ENCODE results near the gene UBTFL1.
"Not testable (repeated sequence)": the region's sequence is repeated elsewhere in the genome, so short reads cannot be mapped to it uniquely, and the experiment has no call there.

DNA sequence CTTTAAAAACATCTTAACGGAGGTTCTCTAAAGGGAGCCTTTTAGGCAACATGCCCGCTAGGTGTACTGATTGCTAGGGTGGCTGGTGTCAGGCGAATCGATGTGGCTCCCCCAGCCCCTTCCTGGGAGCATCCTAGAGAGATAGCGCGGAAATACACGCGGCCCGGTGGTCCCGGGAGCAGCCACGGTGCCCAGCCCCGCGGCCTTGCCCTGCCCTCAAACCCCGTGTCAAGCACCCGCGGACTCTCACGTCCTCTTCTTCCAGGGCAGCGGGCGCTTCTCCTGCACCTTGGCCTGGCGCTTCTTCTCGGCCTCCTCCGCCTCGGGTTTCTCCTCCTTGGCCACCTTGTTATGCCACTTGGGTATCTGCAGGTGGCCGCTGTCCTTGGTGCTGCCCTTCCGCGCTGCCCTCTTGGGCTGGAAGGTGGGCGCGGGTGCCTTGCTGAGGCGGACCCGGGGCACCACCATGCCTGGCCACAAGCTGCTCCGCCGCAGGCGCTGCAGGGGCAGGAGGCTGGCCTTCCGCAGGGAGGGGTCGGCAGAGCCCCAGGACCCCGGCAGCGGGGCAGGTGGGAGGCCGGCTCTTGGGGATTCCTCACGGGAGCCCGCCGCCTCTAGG is 34.0 kb upstream of the UBTFL1 start:
- TF ChIP-seq, protein P1, sequence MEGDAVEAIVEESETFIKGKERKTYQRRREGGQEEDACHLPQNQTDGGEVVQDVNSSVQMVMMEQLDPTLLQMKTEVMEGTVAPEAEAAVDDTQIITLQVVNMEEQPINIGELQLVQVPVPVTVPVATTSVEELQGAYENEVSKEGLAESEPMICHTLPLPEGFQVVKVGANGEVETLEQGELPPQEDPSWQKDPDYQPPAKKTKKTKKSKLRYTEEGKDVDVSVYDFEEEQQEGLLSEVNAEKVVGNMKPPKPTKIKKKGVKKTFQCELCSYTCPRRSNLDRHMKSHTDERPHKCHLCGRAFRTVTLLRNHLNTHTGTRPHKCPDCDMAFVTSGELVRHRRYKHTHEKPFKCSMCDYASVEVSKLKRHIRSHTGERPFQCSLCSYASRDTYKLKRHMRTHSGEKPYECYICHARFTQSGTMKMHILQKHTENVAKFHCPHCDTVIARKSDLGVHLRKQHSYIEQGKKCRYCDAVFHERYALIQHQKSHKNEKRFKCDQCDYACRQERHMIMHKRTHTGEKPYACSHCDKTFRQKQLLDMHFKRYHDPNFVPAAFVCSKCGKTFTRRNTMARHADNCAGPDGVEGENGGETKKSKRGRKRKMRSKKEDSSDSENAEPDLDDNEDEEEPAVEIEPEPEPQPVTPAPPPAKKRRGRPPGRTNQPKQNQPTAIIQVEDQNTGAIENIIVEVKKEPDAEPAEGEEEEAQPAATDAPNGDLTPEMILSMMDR (conservative IDR thresholded peaks at IDR 0.05; ENCODE audit: low read depth, low read length) = not testable (repeated sequence)
- TF ChIP-seq EZH2 (IDR thresholded peaks at IDR 0.05; ENCODE audit: borderline replicate concordance, low read depth, low read length, poor library complexity, severe bottlenecking) = not testable (repeated sequence)
